ENCODE measurements around the gene POTEB2.
"Not testable (repeated sequence)": the region's sequence is repeated elsewhere in the genome, so short reads cannot be mapped to it uniquely, and the experiment has no call there.

POTEB2 gene

GRCh38 chr15:20866214-20866613, at the start of gene POTEB2:
Gene POTEB2 (minus strand): TSS chr15:20866314. CDS start chr15:20866281, 33 bp downstream.
- DNase-seq, result not testable (repeated sequence)

- not testable (repeated sequence) for DNase-seq
Measured at GRCh38 chr15:20879916-20880315, 13.8 kb upstream of the POTEB2 start.

GRCh38 chr15:20878464-20878863, 12.3 kb upstream of the POTEB2 start:
- DNase-seq, result not testable (repeated sequence)

GRCh38 chr15:20877819-20878218, 11.7 kb upstream of the POTEB2 start:
- not testable (repeated sequence) for DNase-seq
